GM18498 (cell line): ENCODE data around the gene TYW1.
"Not testable (repeated sequence)": the region's sequence is repeated elsewhere in the genome, so short reads cannot be mapped to it uniquely, and the experiment has no call there.

Experiments used
- ATAC-seq: cut with Tn5 transposase; IDR thresholded peaks from one replicate; pipeline ENCODE4 v1.9.1; 2021; ENCODE audit warnings: mild to moderate bottlenecking, moderate library complexity; ENCODE audit not compliant: unreplicated experiment

TYW1 gene

DNA sequence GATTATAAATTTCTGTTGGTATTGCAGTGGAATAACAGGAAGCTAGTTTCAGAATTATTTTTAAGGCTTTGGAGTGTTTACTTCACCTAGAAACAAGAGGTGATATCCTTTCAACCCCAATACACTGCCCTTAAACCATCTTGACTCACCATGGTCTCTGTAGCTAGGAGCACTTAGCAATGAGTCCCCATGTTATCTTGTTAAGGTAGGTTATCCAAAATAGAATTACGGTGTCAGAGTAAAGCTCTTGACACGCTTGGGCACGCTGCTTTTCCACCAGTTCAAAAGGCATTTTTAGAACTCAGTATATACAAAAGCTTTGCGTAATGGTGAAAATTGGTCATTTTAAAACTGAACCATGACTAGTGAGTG is 46.9 kb downstream of the TYW1 start:
- not testable (repeated sequence) for ATAC-seq

DNA sequence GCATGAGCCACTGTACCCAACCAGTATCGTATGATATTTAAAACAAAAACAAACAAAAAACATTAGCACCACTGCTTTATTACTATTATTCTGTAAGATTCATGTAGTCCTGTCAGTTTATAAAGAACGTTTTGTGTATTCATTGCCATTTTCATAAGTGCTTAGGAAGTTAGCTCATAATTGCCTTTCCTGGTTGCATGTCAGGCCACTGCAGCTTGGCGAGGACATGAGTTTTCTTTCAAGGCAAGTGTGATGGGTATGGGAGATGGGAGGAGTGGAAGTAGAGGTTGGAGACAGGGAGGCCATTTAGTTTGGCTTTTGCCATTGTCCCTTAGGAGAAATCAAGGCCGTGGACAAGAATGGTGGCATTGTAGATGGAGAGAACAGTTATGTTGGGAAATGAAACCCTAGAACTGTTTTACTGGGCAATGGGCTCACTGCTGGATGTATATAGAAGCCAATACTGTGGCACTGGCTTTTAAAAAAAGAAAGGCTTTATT is 48.9 kb downstream of the TYW1 start:
- no peak for ATAC-seq

DNA sequence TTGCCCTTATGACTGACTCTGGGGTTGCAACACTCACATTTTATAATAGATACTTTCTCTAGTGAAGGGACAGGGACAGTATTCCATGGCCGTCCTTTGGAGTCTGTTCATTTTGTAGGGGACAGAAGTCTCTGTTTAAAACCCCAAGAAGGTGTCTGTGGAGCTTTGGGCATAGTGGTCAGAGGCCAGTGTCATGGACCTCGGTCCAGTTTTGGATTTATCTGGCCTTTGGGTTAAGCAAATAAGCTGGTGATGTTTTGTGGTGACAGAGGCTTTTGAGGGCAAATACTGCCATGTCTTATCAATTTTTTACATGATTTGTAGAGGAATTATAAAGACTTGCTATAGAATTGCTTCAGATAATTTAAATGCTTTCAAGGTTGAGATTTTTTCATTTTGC is 50.2 kb downstream of the TYW1 start:
- ATAC-seq, result not testable (repeated sequence)

DNA sequence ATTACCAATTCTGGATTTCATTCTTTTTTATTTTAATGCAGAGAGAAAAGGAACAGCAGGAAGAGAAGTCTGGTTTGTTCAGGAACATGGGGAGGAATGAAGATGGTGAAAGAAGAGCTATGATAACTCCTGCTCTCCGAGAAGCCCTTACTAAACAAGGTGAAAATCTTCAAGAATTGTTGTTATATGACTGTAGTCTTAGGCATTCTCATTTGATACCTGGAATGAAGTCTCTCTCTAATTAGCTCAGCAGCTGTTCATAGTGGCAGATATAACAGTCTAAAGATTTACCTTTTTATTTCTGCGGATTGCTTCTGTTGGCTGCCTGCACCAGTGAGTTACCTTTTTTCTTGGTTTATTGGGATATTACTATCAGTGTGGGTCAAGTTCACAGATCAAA is 53.3 kb downstream of the TYW1 start:
- not testable (repeated sequence) for ATAC-seq

DNA sequence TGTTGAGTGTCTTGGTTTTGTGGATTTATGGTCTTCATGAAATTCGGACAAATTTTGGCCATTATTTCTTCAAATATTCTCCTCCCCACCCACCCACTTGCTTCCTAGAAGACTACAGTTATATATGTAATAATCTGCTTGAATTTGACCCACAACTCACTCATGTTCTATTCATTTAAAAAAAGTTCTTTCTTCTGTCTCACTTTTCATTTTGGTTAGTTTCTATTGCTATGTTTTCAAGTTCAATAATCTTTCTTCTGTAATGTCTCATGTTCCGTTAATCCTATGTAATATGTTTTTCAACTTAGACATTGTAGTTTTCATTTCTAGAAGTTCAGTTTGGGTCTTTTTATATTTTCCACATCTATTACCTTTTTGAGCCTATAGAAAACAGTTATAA is 55.5 kb downstream of the TYW1 start:
- ATAC-seq, result not testable (repeated sequence)

DNA sequence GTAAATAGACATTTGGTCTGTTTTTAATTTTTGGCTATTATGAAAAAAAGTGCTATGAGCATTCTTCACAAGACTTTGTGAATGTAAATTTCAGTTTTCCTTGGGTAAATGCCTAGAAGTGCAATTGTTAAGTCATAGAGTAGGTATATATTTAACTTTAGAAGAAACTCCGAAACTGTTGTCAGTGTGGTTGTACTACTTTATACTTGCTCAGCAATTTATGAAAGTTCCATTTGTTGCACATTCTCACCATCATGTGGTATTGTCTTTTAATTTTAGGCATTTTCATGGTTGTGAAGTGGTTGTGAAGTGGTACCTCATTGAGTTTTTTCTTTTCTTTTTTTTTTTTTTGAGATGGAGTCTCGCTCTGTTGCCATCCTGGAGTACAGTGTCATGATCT is 60.0 kb downstream of the TYW1 start:
- no peak for ATAC-seq

DNA sequence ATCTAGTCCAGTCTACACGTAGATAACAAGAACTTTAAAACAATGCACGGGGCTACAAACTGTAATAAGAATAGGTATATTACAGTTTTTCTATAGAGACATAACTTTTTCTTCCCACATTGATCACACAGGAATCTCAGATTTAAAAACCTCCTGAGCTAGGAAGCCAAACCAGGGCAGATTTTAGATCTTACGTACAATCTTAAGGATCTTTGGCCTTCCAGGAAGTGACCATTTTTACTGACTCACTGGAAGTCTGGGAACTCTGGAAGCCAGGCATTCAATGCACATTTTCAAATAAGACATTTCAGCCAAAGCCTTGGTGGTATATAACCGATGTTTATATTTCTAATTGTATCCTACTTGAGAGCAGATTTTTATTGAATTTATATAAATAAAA is 64.7 kb downstream of the TYW1 start:
- ATAC-seq, result not testable (repeated sequence)

DNA sequence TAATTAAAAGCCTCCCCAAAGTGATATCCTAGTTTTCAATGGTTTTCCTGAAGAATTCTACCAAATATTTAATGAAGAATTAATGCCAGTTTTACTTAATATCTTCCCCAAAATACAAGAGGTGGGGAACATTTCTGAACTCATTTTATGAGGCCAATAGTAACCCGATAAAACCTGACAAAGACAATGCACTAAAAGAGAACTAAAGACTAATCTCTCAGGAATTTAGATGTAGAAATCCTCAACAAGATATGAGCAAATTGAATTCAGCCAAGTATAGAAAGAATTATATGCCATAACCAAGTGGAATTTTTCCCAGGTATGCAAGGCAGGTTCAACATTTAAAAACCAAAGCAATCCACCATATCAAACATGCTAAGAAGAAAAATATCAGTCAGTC is 66.2 kb downstream of the TYW1 start:
- not testable (repeated sequence) for ATAC-seq

DNA sequence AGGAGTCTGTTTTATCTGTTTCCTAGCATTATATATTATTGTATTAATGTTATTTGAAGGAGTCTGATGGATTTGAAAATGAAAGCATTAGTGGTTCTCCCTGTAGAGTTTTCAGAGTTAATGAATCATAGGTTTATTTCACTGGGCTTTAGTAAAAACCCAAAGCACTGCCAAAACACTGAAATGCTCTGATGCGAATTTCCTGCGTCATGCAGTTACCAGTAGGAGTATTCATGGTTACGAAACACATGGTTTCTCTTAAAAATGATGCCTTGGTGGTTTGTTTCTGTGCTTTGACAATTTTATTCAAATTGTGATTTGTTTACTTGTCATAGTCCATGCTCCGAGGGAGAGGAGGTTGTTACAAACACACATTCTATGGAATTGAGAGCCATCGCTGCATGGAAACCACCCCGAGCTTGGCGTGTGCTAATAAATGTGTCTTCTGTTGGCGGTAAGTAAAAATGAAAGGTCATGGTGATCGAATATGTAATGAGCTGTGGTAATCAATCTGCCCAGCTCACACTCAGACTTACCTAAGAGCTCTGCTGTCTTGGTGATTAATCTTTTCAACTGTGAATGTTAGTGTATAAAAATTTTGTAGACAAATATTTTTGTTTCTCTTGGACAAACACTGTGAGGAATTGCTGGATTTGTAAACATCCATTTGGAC is 70.5 kb downstream of the TYW1 start:
- ATAC-seq, result not testable (repeated sequence)

DNA sequence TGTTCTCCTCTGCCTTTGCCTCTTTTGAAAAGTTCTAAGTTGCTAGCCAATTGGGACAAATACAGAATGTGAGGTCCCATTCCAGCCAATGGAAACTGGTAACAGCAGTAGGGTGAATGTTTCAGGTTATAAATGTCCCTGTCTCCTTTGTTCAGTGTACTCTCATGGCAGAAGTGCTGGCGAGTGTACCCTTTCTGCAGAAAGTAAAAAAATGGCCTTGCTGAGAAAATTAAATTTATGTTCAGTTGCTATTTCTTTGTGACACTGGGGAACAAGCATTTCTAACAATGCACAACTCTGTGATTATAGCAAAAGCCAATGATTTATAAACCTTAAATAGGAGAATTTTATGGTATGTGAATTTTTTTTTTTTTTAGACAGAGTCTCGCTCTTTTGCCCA is 79.5 kb downstream of the TYW1 start:
- not testable (repeated sequence) for ATAC-seq

DNA sequence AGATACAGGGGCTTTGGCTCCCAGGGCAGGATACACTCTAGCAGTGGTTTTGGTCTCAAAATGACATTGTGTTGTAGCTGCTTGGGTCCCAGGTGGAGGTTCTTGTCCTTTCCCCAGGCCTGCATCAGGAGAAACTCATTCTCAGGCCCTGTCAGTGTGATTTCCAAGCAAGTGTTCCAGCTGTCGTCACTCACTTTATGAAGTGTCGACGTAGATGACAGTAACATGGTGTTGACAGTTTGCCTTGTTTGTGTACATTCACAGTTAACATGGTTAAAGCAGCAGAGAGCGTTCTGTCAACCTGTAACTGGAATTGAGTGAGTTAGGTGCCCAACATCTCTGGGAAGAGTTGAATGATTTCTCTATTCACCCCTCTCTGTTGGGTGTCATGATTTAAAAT is 86.2 kb downstream of the TYW1 start:
- ATAC-seq, result not testable (repeated sequence)

DNA sequence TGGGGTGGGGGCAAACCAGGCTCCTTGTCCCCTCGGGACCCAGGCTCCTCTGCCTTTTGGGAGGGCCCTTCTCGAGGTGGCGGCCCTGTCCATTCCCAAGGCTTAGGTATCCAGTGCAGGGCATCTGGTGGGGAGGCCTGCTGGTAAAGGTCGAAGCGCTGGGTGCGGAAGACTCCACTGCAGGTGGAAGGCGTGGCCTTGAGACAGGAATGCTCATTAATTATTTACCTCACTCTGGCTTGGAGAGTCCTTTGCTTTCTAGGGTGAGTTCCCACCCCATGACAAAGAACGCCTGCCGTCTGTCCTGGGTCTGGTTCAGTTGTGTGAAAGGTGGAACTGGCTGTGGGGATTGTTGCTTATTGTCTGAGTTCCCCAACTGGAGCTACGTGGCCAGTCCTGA is 92.6 kb downstream of the TYW1 start:
- not testable (repeated sequence) for ATAC-seq

DNA sequence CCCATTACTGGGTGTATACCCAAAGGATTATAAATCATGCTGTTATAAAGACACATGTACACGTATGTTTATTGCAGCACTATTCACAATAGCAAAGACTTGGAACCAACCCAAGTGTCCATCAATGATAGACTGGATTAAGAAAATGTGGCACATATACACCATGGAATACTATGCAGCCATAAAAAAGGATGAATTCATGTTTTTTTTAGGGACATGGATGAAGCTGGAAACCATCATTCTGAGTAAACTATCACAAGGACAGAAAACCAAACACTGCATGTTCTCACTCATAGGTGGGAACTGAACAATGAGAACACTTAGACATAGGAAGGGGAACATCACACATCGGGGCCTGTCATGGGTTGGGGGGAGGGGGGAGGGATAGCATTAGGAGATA is 94.4 kb downstream of the TYW1 start:
- not testable (repeated sequence) for ATAC-seq

DNA sequence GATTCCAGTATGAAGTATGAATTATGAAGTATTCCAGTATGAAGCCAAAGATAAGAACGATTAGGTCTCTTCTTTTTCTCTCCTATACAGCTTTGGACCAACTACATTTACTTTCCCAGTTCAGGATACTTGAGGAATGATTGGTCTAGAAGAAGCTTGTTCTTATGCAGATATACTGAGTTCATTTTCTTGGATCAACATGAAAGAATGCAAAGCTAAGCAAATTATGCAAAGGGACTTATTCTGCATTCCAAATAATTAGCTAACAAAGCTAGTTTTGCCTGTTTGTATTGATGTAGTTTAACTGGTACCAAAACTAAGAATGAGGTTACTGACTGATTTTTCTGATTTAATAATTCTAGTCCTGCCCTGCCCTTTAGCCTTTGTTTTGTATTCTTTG is 101.4 kb downstream of the TYW1 start:
- ATAC-seq, result not testable (repeated sequence)

DNA sequence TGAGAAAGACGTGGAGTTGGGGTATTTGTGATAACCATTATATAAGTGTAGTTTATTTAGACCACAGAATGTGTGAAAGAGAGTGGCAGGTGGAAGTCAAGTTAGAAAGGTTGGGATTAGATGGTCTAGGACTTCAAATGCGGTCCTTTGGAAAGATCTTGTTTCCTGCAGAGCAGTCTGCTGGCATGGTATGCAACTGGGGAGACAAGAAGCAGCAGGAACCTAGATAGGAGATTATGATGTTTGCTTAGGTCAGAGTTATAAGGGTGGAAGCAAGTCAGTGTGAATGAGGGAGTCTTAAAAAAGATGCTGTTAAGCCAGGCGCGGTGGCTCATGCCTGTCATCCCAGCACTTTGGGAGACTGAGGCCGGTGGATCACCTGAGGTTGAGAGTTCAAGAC is 102.8 kb downstream of the TYW1 start:
- not testable (repeated sequence) for ATAC-seq

DNA sequence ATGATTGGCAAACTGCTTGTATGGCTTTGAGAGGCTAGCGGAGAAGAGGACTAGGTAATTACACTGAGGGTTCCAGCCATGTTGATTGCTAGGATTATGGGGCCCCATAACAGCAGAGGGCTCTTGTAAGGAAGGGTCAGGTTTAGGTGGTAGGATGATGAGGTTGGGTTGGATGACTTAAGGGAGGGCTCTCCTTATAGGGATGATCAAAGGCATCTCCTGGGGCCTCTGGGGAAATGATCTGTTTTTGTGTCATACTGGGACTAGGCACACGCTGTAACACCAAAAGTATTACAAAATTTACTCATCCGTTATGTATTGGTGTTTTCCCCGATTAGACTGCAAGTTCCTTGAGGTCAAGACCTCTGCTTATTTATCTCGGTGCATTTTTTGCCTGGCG is 103.4 kb downstream of the TYW1 start:
- not testable (repeated sequence) for ATAC-seq

DNA sequence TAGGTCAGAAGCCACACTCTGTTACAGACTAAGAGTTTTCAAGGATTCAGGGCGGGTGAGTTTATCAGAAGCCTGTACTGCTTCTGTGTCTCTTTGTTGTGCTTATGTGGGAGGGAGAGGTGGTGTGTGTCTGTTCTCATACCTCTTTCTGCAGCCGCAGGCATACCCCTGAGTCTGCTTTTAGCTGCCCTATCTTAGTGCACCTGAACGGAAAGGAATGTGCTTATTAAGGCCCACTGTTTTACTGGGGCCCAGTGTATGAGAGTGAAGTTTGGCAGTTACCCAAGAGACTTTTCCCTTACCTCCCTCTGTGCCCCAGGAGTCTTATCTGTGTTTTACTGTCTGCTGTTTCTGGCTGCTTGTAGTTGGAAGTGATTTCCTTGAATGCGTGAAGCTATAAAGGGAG is 104.3 kb downstream of the TYW1 start:
- ATAC-seq, result no peak

DNA sequence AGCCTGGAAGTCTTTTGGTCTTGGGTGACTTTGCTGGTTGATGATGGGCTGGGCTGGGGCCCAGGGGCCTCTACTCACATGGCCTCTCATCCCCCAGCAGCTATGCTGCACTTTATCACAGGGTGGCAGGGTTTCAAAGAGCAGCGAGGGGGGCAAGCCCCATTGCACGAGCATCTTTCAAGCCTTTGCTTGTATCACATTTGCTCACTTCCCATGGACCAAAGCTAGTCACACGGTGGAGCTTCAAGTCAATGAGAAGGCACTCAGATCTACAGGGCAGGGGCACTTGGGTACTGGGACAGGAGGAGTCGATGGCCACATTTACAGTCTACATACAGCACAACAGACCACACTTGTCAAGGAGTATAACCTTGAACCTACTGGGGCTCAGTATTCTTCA is 108.3 kb downstream of the TYW1 start:
- not testable (repeated sequence) for ATAC-seq

DNA sequence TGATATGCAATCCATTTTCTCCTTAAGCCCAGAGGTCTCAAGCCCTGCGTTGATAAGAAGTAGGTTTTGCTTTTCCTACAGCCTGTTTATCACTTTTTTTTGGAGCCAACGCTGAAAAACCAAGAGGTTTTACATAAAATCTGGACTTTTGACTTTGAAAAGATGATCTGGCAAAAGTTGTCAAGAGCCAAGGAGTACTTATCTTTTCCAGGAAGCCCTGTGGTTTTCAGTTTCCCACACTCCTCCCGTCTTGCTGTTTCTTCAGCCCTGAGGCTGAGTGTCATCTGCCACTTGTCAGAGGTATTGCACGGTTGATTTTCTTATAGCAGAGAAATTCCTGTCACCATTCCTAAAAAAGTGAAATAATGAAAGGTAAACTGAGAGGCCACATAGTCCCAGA is 108.7 kb downstream of the TYW1 start:
- ATAC-seq, result no peak

DNA sequence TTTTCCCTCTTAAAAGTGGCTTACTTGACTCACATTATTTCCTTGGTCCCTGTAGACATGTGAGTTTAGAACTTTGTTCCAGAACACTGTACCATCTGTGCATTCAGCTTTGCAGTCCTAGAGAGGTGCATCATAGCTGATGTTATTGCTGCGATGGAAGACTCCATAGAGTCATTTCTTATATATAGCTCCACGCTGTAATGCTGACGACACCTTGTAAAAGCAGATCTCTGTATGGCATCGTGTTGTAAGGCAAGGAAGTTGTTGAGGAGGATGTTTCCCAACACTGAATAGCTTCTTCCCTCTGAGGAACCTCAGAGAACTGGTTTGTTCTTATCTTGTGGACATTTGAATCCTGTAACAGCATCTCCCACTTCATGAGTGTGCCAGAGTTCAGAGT is 109.6 kb downstream of the TYW1 start:
- not testable (repeated sequence) for ATAC-seq

DNA sequence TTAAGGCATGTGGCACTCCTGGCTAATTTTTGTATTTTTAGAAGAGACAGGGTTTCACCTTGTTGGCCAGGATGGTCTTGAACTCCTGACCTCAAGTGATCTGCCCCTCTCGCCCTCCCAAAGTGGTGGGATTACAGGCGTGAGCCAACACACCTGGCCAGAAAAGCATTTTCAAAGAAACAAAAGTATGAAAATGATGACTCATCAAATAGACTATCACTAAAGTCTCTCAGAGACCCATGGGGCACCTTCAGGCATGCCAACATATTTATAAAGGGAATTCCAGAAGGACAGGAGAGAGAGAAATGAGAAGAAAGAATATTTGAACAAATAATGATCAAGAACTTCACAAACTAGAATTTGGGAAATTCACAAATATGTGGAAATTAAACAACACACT is 114.7 kb downstream of the TYW1 start:
- not testable (repeated sequence) for ATAC-seq

DNA sequence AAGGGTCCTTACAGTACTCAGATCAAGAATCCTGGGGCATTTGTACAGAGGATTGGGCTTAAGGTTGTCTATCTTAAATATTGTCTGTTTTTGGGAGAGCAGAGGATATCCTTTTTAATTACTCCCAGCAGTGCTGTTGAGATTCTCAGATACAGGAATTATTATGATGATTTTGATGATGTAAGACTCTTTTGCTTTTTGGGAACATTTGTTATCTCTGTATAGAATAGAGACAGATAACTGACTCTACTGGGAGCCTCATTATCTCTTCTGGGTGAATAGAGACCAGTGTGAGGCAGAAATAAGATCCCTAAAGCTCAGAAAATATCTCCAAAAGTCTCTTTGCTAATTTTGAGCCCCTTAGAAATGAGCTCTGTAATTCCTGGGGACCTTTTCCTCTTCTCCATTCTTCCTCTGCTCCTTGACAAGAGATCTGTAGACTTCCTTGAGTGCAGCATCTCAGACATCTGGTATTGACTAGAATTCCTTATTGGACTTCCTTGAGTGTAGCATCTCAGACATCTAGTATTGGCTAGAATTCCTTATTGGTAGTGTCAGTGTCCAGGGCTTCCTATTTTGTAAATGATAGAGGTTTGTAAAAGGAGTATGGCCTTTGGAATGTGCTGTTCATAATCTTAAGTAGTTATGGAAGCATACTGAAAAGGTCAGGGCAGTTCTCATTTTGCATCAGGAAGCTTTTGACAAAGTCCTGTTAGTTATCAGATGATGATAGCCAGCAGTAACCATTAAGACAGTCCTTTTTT is 118.0 kb downstream of the TYW1 start:
- not testable (repeated sequence) for ATAC-seq
